H1 (cell line): Measurements from ENCODE around the gene SMCO1. TPM values are rescaled to one million over a fixed set of nuclear protein-coding genes. Genes with fewer than 3 reads are reported as not detected.

Source experiments
- CTCF ChIA-PET: fragments of 300-600 bp; sonication (Branson Sonifier 250); formaldehyde crosslinking; loops from one replicate; lab custom pipeline; 2021; ENCODE audit not compliant: partially characterized antibody; lab: Charles Lee
- POLR2A ChIA-PET: fragments of 300-600 bp; sonication (Branson Sonifier 250); formaldehyde crosslinking; loops from one replicate; lab custom pipeline; 2021; ENCODE audit warnings: inconsistent platforms; ENCODE audit not compliant: partially characterized antibody; lab: Charles Lee
- DNase-seq, 2 experiments: peaks; one replicate each; pipeline versions ENCODE4 v3.0.0 to v3.0.0-alpha.2; 2010 to 2022; ENCODE audit warnings: low spot score in 2 of 2, low read depth in 1 of 2, mixed read lengths in 1 of 2
- FAIRE-seq: peaks from 2 replicates; lab custom pipeline; 2011; peaks lifted over from hg19 to GRCh38; lab: Jason Lieb, UNC
- H2AFZ ChIP-seq: 2 replicates; pipeline ENCODE4 v1.8.1; 2012; ENCODE audit warnings: low read length, inconsistent platforms
- H2AK5ac ChIP-seq: 2 replicates; pipeline ENCODE4 v1.6.1; 2013; ENCODE audit warnings: low read depth, low read length
- H2BK120ac ChIP-seq: replicated peaks from 2 replicates; pipeline ENCODE3; 2013; ENCODE audit warnings: low read depth, low read length, inconsistent platforms
- H2BK12ac ChIP-seq: 2 replicates; pipeline ENCODE4 v1.6.1; 2013; ENCODE audit warnings: low read depth, low read length
- H2BK15ac ChIP-seq: 2 replicates; pipeline ENCODE4 v1.6.1; 2013; ENCODE audit warnings: low read length
- H2BK20ac ChIP-seq: 2 replicates; pipeline ENCODE4 v1.6.1; 2013; ENCODE audit warnings: low read length
- H2BK5ac ChIP-seq: 2 replicates; pipeline ENCODE4 v1.6.1; 2013; ENCODE audit warnings: low read depth, low read length
- H3K14ac ChIP-seq: 2 replicates; pipeline ENCODE4 v1.6.1; 2013; ENCODE audit warnings: inconsistent platforms; ENCODE audit not compliant: insufficient read length
- H3K18ac ChIP-seq: 2 replicates; pipeline ENCODE4 v1.6.1; 2013; ENCODE audit warnings: low read length; ENCODE audit errors: extremely low read depth
- H3K23ac ChIP-seq: 2 replicates; pipeline ENCODE4 v1.6.1; 2013; ENCODE audit warnings: inconsistent platforms; ENCODE audit not compliant: insufficient read length
- H3K23me2 ChIP-seq: 2 replicates; pipeline ENCODE4 v1.6.1; 2013; ENCODE audit warnings: low read depth, low read length
- H3K27ac ChIP-seq: 2 replicates; pipeline ENCODE4 v1.6.1; 2011; ENCODE audit warnings: low read depth, low read length, inconsistent platforms
- H3K27me3 ChIP-seq, 4 experiments: replicated peaks in 1 of 4; 1 replicate in 1 of 4; 2 replicates in 3 of 4; pipeline versions ENCODE4 v1.6.1 to v1.8.1; 2011 to 2013; ENCODE audit warnings: low read length in 3 of 4, mild to moderate bottlenecking in 3 of 4, inconsistent platforms in 2 of 4, mixed read lengths in 2 of 4, moderate library complexity in 1 of 4; ENCODE audit not compliant: control insufficient read depth in 3 of 4, insufficient read depth in 3 of 4; ENCODE audit errors: extremely low read depth in 1 of 4
- H3K36me3 ChIP-seq, 4 experiments: 2 replicates each; pipeline versions ENCODE4 v1.6.1 to v1.8.1; 2011 to 2013; ENCODE audit warnings: mild to moderate bottlenecking in 4 of 4, low read length in 3 of 4, moderate library complexity in 2 of 4, control low read depth in 1 of 4, inconsistent platforms in 1 of 4; ENCODE audit not compliant: insufficient read depth in 4 of 4, control insufficient read depth in 2 of 4
- H3K4ac ChIP-seq: replicated peaks from 2 replicates; pipeline ENCODE3; 2013; ENCODE audit warnings: low read length, low read depth, mixed read lengths, inconsistent platforms; ENCODE audit not compliant: insufficient read length
- H3K4me1 ChIP-seq, 4 experiments: replicated peaks in 1 of 4; 1 replicate in 1 of 4; 2 replicates in 3 of 4; pipeline versions ENCODE4 v1.6.1 to v1.8.1; 2011 to 2013; ENCODE audit warnings: low read length in 3 of 4, inconsistent platforms in 2 of 4, mixed read lengths in 1 of 4; ENCODE audit not compliant: insufficient read depth in 4 of 4, control insufficient read depth in 3 of 4
- H3K4me2 ChIP-seq, 2 experiments: 2 replicates each; pipeline versions ENCODE4 v1.6.1 to v1.8.1; 2011 to 2013; ENCODE audit warnings: low read depth in 2 of 2, low read length in 2 of 2, control low read depth in 1 of 2, inconsistent platforms in 1 of 2, mild to moderate bottlenecking in 1 of 2; ENCODE audit not compliant: insufficient read depth in 1 of 2
- H3K4me3 ChIP-seq, 4 experiments: fragments of 200-600, 300-600 bp in 1 of 4; sonication (generic), shearing (Covaris generic), sonication (Bioruptor Twin) in 1 of 4; 2 replicates each; pipeline versions ENCODE4 v1.5.1 to v1.8.1; 2011 to 2016; ENCODE audit warnings: low read length in 4 of 4, low read depth in 3 of 4, control low read depth in 2 of 4, inconsistent platforms in 2 of 4, mild to moderate bottlenecking in 2 of 4, mixed read lengths in 1 of 4, moderate library complexity in 1 of 4; ENCODE audit not compliant: insufficient read depth in 2 of 4; ENCODE audit errors: extremely low read depth in 1 of 4
- H3K56ac ChIP-seq: replicated peaks from 2 replicates; pipeline ENCODE3; 2013; ENCODE audit warnings: low read depth, mild to moderate bottlenecking, mixed read lengths, low read length, inconsistent platforms; ENCODE audit not compliant: insufficient read length
- H3K79me1 ChIP-seq: 2 replicates; pipeline ENCODE4 v1.6.1; 2013; ENCODE audit warnings: low read depth, low read length, control low read depth
- H3K79me2 ChIP-seq, 2 experiments: 2 replicates each; pipeline versions ENCODE4 v1.6.1 to v1.8.1; 2012 to 2013; ENCODE audit warnings: low read length in 2 of 2, mild to moderate bottlenecking in 2 of 2, inconsistent platforms in 1 of 2; ENCODE audit not compliant: insufficient read depth in 2 of 2, control insufficient read depth in 1 of 2
- H3K9ac ChIP-seq, 4 experiments: replicated peaks in 1 of 4; 1 replicate in 1 of 4; 2 replicates in 3 of 4; pipeline versions ENCODE4 v1.6.1 to v1.8.1; 2011 to 2013; ENCODE audit warnings: low read depth in 3 of 4, low read length in 3 of 4, control low read depth in 2 of 4, mild to moderate bottlenecking in 2 of 4, moderate library complexity in 2 of 4, inconsistent platforms in 1 of 4; ENCODE audit errors: extremely low read depth in 1 of 4
- H3K9me3 ChIP-seq, 2 experiments: 2 replicates each; pipeline versions ENCODE4 v1.6.1 to v1.8.1; 2012 to 2013; ENCODE audit warnings: mild to moderate bottlenecking in 2 of 2, moderate library complexity in 2 of 2, control low read depth in 1 of 2, inconsistent platforms in 1 of 2, low read depth in 1 of 2, low read length in 1 of 2, mixed read lengths in 1 of 2; ENCODE audit not compliant: insufficient read depth in 2 of 2
- H4K20me1 ChIP-seq, 2 experiments: replicated peaks in 1 of 2; 2 replicates each; pipeline versions ENCODE3 to v1.8.1; 2011 to 2013; ENCODE audit warnings: inconsistent platforms in 2 of 2, low read length in 2 of 2, mild to moderate bottlenecking in 1 of 2; ENCODE audit not compliant: insufficient read depth in 2 of 2, control insufficient read depth in 1 of 2
- H4K5ac ChIP-seq: 2 replicates; pipeline ENCODE4 v1.6.1; 2013; ENCODE audit warnings: low read length, low read depth, mixed read lengths, inconsistent platforms; ENCODE audit not compliant: insufficient read length
- H4K8ac ChIP-seq: 2 replicates; pipeline ENCODE4 v1.8.0; 2013; ENCODE audit warnings: mild to moderate bottlenecking, moderate library complexity, low read length, inconsistent platforms; ENCODE audit not compliant: insufficient read depth; ENCODE audit errors: extremely low read depth
- H4K91ac ChIP-seq: replicated peaks from 2 replicates; pipeline ENCODE3; 2013; ENCODE audit warnings: low read length, mixed read lengths, inconsistent platforms; ENCODE audit not compliant: insufficient read length
- CBX8 ChIP-seq: fragments of 300-800, 300-1000 bp; sonication (generic); IDR thresholded peaks from 2 replicates; pipeline ENCODE4 v1.7.1; 2016; ENCODE audit warnings: low read depth, low read length, borderline replicate concordance
- SIRT6 ChIP-seq: IDR thresholded peaks from one replicate; pipeline ENCODE4 v1.7.1; 2012; ENCODE audit warnings: low read length, inconsistent platforms
- TAF1 ChIP-seq: IDR thresholded peaks from 2 replicates; pipeline ENCODE4 v1.6.1; 2011; ENCODE audit warnings: mild to moderate bottlenecking, low read depth, low read length
- WGBS, 2 experiments: shearing (Covaris generic) in 1 of 2; methylation state at CpG; one replicate each; pipeline versions ENCODE4 v1.1.6 to v1.1.7; 2013 to 2015; ENCODE audit warnings: low lambda C conversion rate in 2 of 2, mixed read lengths in 2 of 2, inconsistent platforms in 1 of 2, low coverage in 1 of 2, missing lambda C conversion rate in 1 of 2; ENCODE audit not compliant: insufficient replicate concordance in 2 of 2, insufficient coverage in 1 of 2, insufficient read length in 1 of 2; ENCODE audit errors: extremely low coverage in 1 of 2, missing lambda C conversion rate in 1 of 2; 5-methylcytosine and 5-hydroxymethylcytosine counted together
- polyA plus RNA-seq, 7 experiments: library from polyadenylated mRNA; depleted of rRNA in 3 of 7; stranded (reverse) in 5 of 7; unstranded in 2 of 7; fragments of >200 nt in 5 of 7; fragments of 200-250 nt in 2 of 7; gene quantifications; 1 replicate in 5 of 7; 2 replicates in 1 of 7; 4 replicates in 1 of 7; pipeline versions ENCODE4 v1.2.1 to v1.2.3, GENCODE V29; 2011 to 2013; ENCODE audit warnings: missing spikeins in 2 of 7, mixed read lengths in 2 of 7
- total RNA-seq: library from RNA; stranded (reverse); fragmentation: NEBNext Ultra II Directional; extraction: Animal tissue kit (Norgen Biotek cat#: 25700); gene quantifications from 2 replicates; pipeline ENCODE4 v1.2.1, GENCODE V29; 2021

SMCO1 gene
- total and polyA plus RNA-seq, 2 of the 8 experiments (the other 6 are each of a cell fraction or from before 2014, with no cell fraction given) = 0.03 TPM; not detected in 1

- Histone ChIP-seq H3K23ac (no peak overlapping the region), H2AFZ (no peak overlapping the region), H3K4me1 (peaks cover 0 to 3% (median under 1%) of the 10 kb centered on the region in 4 experiments; a peak in 2 of 7 replicates), H4K5ac (no peak overlapping the region), H3K4ac (no peak overlapping the region), H3K79me2 (no peaks in the 10 kb centered on the region), H3K79me1 (no peaks in the 10 kb centered on the region), H2BK12ac (no peak overlapping the region), H2BK5ac (no peak overlapping the region), H4K8ac (no peak overlapping the region), H4K91ac (no peak overlapping the region), H2AK5ac (no peak overlapping the region), H3K4me2 (no peak overlapping the region), H2BK15ac (no peak overlapping the region), H3K27ac (no peak overlapping the region), H3K9ac (no peak overlapping the region), H3K14ac (no peak overlapping the region), H3K27me3 (no peaks in the 10 kb centered on the region), H3K9me3 (peaks cover 31 to 34% of the 10 kb centered on the region in 2 experiments), H4K20me1 (no peaks in the 10 kb centered on the region), H3K4me3 (no peak overlapping the region), H2BK20ac (no peak overlapping the region), H3K23me2 (peaks cover 2% of the 10 kb centered on the region; the same call in 1 of the 2 replicates), H3K56ac (no peak overlapping the region), H3K36me3 (peaks cover 0 to 4% (median 0%) of the 10 kb centered on the region in 4 experiments; a peak in 2 of 8 replicates), H3K18ac (no peak overlapping the region), H2BK120ac (no peak overlapping the region)
- 93% methylated on average over 4 of the region's 4 CpGs; no CpG with 5 or more reads in 1 of the 2 experiments for WGBS, 2 experiments
- CTCF ChIA-PET = interaction anchor here (0.7 to 5.5 kb wide), 30 partner anchors 10 to 446 kb away, joined by 3 to 40 read pairs (median 4); partner anchors contain the start of genes NCBP2 and RNF168
- DNase-seq (no peak), FAIRE-seq (no peak)
- POLR2A ChIA-PET = no interaction called here
- TF ChIP-seq SIRT6 (no peak), TAF1 (no peak), CBX8 (no peak)
These were observed 8.7 kb upstream of the SMCO1 start for GRCh38 chr3:196523841-196524240.
